Measurements from ENCODE around the gene TIGD3.
"Not testable (repeated sequence)": the region's sequence is repeated elsewhere in the genome, so short reads cannot be mapped to it uniquely, and the experiment has no call there.

The TIGD3 gene

DNA sequence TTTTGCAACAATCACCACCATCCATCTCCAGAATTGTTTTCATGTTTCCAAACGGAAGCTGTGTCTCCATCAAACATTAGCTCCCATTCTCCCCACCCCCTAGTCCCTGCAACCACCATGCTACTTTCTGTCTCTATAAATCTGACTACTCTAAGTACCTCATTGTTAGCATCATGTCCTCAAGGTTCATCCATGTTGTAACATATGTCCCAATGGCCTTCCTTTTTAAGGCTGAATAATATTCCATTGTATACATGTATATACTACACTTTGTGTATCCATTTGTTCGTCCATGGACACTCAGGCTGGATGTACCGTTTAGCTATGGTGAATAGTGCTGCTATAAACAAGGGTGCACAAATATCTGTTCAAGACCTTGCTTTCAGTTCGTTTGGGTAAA is 29.1 kb upstream of the TIGD3 start:
- DNase-seq (ENCODE audit: low read depth in 2 of 3, low spot score in 2 of 3), result no peak

DNA sequence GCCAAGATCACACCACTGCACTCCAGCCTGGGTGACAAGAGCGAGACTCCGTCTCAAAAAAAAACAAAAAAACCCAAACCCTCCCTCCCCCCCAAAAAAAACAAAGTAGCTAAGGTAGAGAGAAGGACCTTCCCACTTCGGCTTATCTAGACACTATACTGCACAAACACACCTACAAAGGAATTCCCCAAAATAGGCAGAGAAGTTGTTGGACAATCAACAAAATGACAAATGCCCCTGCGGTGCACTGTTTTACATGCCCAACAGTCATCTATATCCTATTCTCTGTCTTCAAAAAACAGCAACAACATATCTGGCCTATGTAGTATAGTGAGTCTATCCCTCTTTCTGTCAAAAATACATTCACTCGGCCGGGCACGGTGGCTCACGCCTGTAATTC is 27.5 kb upstream of the TIGD3 start:
- no peak for DNase-seq (ENCODE audit: low read depth in 2 of 3, low spot score in 2 of 3)

- no peak for DNase-seq (ENCODE audit: low read depth in 2 of 3, low spot score in 2 of 3)
Measured at GRCh38 chr11:65329478-65329877, 25.1 kb upstream of the TIGD3 start.

GRCh38 chr11:65329944-65330403 is 24.6 kb upstream of the TIGD3 start:
- DNase-seq (ENCODE audit: low read depth in 2 of 3, low spot score in 2 of 3), result peak in 2 of 3 experiments; percentile 65 to 89

DNA sequence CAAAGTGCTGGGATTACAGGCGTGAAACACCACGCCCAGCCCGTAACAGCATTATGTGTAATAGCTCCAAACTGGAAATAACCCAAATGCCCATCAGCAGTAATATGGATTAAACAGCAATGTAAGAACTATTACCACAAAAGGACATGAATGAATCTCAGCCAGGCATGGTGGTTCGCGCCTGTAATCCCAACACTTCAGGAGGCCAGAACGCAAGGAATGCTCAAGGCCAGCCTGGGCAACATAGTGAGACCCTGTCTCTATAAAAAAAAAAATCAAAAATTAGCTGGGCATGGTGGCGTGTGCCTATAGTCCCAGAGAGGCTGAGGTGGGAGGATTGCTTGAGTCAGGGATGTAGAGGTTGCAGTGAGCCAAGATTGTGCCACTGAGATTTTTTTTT is 24.0 kb upstream of the TIGD3 start:
- no peak for DNase-seq (ENCODE audit: low read depth in 2 of 3, low spot score in 2 of 3)

DNA sequence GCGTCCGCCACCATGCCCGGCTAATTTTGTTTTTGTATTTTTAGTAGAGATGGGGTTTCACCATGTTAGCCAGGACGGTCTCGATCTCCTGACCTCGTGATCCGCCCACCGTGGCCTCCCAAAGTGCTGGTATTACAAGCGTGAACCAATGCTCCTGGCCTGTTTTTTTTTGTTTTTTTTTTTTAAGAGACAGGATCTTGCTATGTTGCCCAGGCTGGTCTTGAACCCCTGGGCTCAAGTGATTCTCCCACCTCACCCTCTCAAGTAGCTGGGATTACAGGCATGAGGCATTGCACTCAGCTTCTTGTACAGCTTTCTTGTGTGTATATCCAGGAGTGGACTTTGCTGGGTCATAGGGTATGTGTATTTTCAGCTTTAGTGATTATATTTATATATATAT is 22.0 kb upstream of the TIGD3 start:
- not testable (repeated sequence) for DNase-seq (ENCODE audit: low read depth in 2 of 3, low spot score in 2 of 3)

DNA sequence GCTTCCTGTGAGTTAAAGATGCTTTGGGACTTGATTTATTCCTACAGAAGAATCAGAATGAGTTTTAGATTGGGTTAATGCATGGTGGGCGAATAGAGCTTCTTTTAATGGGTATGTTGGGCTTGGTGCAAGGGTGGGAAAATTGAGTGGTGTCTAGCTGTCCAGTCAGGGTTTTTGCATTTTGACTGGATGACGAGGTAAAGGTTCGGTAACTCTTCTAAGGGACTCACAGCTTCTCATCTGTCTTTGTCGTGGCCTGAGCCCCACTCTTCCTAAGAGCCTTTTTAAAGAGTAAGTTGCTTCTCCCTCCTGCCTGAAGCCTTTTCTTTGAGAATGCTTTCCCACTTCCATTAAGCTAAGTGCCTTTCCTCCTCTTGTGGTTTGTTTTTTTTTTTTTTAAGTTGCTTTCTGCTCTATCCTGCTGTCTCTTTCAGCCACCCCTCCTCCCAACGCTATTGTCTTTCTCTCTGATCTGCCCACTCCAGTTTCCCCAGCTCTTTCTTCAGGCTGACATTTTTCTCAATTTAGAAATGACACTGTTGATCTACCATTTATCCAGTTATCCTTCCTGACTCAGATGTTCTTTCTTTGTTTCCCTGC is 19.8 kb upstream of the TIGD3 start:
- no peak for DNase-seq (ENCODE audit: low read depth in 2 of 3, low spot score in 2 of 3)

DNA sequence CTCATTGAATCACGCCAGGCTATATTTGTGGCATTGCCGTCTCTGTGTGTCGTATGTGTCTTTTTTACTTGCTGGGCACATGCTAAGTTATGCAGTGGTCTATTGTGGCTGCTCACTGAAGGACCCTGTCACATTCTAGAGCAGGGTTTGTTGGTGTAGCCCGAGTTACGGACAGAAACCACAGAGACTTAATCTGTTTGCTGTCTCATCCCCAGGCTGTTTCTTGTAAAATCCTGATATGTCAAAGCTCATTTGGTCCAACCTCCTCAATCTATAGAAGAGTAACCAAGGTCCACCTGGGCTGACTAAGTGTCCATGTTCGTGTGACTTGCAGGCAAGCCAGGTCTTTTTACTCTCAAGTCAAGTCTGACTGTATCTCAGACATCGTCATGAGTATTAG is 15.9 kb upstream of the TIGD3 start:
- DNase-seq (ENCODE audit: low read depth in 2 of 3, low spot score in 2 of 3), result no peak

GRCh38 chr11:65340226-65340625 is 14.3 kb upstream of the TIGD3 start:
- no peak for DNase-seq (ENCODE audit: low read depth in 2 of 3, low spot score in 2 of 3)

- no peak for DNase-seq (ENCODE audit: low read depth in 2 of 3, low spot score in 2 of 3)
Measured at GRCh38 chr11:65341856-65342255, 12.7 kb upstream of the TIGD3 start.

GRCh38 chr11:65351511-65351910 is 3.0 kb upstream of the TIGD3 start:
- no peak for DNase-seq (ENCODE audit: low read depth in 2 of 3, low spot score in 2 of 3)

DNA sequence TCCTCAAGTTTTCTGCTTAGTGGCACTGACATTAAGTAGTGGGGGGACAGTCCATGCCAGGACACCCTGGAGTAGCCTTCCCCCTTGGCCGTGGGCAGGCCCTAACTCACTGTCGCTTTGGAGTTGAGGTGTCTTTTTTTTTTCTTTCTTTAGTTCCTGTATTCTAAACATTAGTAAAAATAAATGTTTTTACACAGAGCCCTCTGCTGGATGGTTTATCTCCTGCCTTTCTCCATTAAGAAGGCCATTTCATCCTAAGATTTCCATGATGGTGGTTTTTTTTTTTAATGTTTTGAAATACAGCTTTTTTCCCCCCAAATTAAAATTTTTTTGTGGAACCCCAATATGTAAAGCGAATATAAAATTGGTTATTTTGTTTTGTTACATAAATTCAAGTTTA is 1.8 kb upstream of the TIGD3 start:
- DNase-seq (ENCODE audit: low read depth in 2 of 3, low spot score in 2 of 3), result no peak

GRCh38 chr11:65353376-65353775 is 1.2 kb upstream of the TIGD3 start:
- DNase-seq (ENCODE audit: low read depth in 2 of 3, low spot score in 2 of 3), result no peak

DNA sequence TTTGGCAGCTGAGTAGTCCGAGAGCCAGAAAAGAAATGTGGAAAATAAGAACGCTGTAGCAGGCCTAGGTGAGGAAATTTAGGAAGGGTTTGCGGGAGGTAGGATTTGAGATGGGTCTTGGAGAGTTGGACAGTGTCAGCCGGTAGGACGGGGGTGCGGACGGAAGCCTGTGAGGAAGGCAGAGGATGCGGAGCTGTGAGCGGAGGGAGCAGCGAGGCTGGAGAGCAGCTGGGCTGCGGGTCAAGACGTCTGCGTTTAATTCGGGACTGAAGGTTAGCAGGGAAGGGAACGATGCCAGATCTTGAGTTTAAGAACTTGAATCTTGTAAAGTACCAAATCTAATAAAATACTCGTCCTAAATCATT is 669 bp upstream of the TIGD3 start:
- DNase-seq (ENCODE audit: low read depth in 2 of 3, low spot score in 2 of 3), result no peak

GRCh38 chr11:65355013-65355775 is 643 bp downstream of the TIGD3 start:
- peak in 1 of 3 experiments; percentile 11 for DNase-seq (ENCODE audit: low read depth in 2 of 3, low spot score in 2 of 3)

DNA sequence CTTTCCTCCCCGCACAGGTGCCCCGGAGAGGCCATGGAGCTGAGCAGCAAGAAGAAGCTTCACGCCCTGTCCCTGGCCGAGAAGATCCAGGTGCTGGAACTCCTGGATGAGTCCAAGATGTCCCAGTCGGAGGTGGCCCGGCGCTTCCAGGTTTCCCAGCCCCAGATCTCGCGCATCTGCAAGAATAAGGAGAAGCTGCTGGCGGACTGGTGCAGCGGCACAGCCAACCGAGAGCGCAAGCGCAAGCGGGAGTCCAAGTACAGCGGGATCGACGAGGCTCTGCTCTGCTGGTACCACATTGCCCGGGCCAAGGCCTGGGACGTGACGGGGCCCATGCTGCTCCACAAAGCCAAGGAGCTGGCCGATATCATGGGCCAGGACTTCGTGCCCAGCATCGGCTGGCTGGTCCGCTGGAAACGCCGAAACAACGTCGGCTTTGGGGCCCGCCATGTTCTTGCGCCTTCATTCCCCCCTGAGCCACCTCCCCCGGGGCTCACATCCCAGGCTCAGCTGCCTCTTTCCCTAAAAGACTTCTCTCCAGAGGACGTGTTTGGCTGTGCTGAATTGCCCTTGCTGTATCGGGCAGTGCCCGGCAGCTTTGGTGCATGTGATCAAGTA is 1.3 kb downstream of the TIGD3 start:
- DNase-seq (ENCODE audit: low read depth in 2 of 3, low spot score in 2 of 3), result no peak

DNA sequence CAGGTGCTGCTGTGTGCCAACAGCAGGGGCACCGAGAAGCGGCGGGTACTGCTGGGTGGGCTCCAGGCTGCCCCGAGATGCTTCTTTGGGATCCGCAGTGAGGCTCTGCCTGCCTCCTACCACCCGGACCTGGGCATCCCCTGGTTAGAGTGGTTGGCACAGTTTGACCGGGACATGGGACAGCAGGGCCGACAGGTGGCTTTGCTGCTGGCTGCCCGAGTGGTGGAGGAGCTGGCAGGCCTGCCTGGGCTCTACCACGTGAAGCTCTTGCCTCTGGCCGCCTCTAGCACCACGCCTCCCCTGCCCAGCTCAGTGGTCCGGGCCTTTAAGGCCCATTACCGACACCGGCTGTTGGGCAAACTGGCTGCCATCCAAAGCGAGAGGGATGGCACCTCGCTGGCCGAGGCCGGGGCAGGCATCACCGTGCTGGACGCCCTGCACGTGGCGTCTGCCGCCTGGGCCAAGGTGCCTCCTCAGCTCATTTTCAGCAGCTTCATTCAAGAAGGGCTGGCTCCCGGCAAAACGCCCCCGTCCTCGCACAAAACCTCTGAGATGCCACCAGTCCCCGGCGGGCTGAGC is 1.9 kb downstream of the TIGD3 start:
- DNase-seq (ENCODE audit: low read depth in 2 of 3, low spot score in 2 of 3), result no peak

GRCh38 chr11:65357856-65358356 is 3.4 kb downstream of the TIGD3 start:
- no peak for DNase-seq (ENCODE audit: low read depth in 2 of 3, low spot score in 2 of 3)

GRCh38 chr11:65362320-65362931 is 7.9 kb downstream of the TIGD3 start:
- no peak for DNase-seq (ENCODE audit: low read depth in 2 of 3, low spot score in 2 of 3)

- no peak for DNase-seq (ENCODE audit: low read depth in 2 of 3, low spot score in 2 of 3)
Measured at GRCh38 chr11:65362966-65363365, 8.4 kb downstream of the TIGD3 start.

- no peak for DNase-seq (ENCODE audit: low read depth in 2 of 3, low spot score in 2 of 3)
Measured at GRCh38 chr11:65363770-65364169, 9.2 kb downstream of the TIGD3 start.

All from activated CD8-positive, alpha-beta memory T cell treated with anti-CD3 and anti-CD28 coated beads for 48 hours (primary cell).